Choroid plexus epithelial cell (primary cell): ENCODE data around the gene LGI2.
A peak's percentile ranks its signal among the peaks of the same experiment; 100 is the strongest.
"Not testable (repeated sequence)": the region's sequence is repeated elsewhere in the genome, so short reads cannot be mapped to it uniquely, and the experiment has no call there.

Source experiments
- DNase-seq: peaks from one replicate; pipeline ENCODE4 v3.0.0-alpha.2; 2010; ENCODE audit warnings: low read depth
- H3K4me3 ChIP-seq: 2 replicates; pipeline ENCODE4 v1.5.1; 2011; ENCODE audit warnings: low read depth, mild to moderate bottlenecking, control low read depth, low read length, moderate library complexity
- CTCF ChIP-seq: conservative IDR thresholded peaks from 2 replicates; pipeline ENCODE4 v1.5.1; 2011; ENCODE audit warnings: low read depth, mild to moderate bottlenecking, control low read depth, inconsistent platforms, low read length, moderate library complexity

LGI2 gene

GRCh38 chr4:25028851-25029250, 1.9 kb downstream of the LGI2 start:
- no peak for DNase-seq
- no peak for TF ChIP-seq CTCF

GRCh38 chr4:25022766-25023165, 8.0 kb downstream of the LGI2 start:
- no peak for TF ChIP-seq CTCF
- DNase-seq, result no peak
- H3K4me3 ChIP-seq, result no peak overlapping the region

More at GRCh38 chr4:25028851-25029250, 1.9 kb downstream of the LGI2 start:
- H3K4me3 ChIP-seq, result no peak overlapping the region

- H3K4me3 ChIP-seq, result no peak overlapping the region
- DNase-seq, result peak; percentile 11
- TF ChIP-seq CTCF, result no peak
Observed at GRCh38 chr4:25021216-25021615, 9.5 kb downstream of the LGI2 start.

GRCh38 chr4:25020236-25020635, 10.5 kb downstream of the LGI2 start:
- DNase-seq, result peak; percentile 16
- no peak for TF ChIP-seq CTCF

GRCh38 chr4:25019501-25019900, 11.2 kb downstream of the LGI2 start:
- no peak for TF ChIP-seq CTCF
- DNase-seq, result no peak
- no peak overlapping the region for H3K4me3 ChIP-seq

More at GRCh38 chr4:25020236-25020635, 10.5 kb downstream of the LGI2 start:
- no peak overlapping the region for H3K4me3 ChIP-seq

GRCh38 chr4:25015012-25015411, 15.7 kb downstream of the LGI2 start:
- H3K4me3 ChIP-seq, result no peak overlapping the region
- DNase-seq, result no peak
- TF ChIP-seq CTCF, result no peak

- H3K4me3 ChIP-seq, DNase-seq: not testable (repeated sequence)
Observed at GRCh38 chr4:25014662-25014983, 16.1 kb downstream of the LGI2 start.
